Karpas-422 (cell line): ENCODE measurements around the gene TCFL5. TPM values are rescaled to one million over a fixed set of nuclear protein-coding genes. Genes with fewer than 3 reads are reported as not detected.
A peak's percentile ranks its signal among the peaks of the same experiment; 100 is the strongest.

Experiments
- DNase-seq: peaks from one replicate; pipeline ENCODE4 v3.0.0-alpha.2; 2015
- H2AFZ ChIP-seq: fragments of 200-600 bp; sonication (generic); 2 replicates; pipeline ENCODE4 v1.6.1; 2014; ENCODE audit warnings: antibody characterized with exemption, low read length, mixed read lengths
- H3K27ac ChIP-seq: fragments of 200-600 bp; sonication (generic); 2 replicates; pipeline ENCODE4 v1.5.1; 2014; ENCODE audit warnings: mild to moderate bottlenecking, low read length, moderate library complexity
- H3K27me3 ChIP-seq: fragments of 200-600 bp; sonication (generic); 2 replicates; pipeline ENCODE4 v1.6.1; 2014; ENCODE audit warnings: low read length, mixed read lengths
- H3K36me3 ChIP-seq: fragments of 200-600 bp; sonication (generic); 2 replicates; pipeline ENCODE4 v1.6.1; 2014; ENCODE audit warnings: low read length, mixed read lengths; ENCODE audit not compliant: insufficient read depth
- H3K4me1 ChIP-seq: fragments of 200-600 bp; sonication (generic); 2 replicates; pipeline ENCODE4 v1.6.1; 2014; ENCODE audit warnings: mild to moderate bottlenecking, low read length, mixed read lengths
- H3K4me2 ChIP-seq: fragments of 200-600 bp; sonication (generic); 2 replicates; pipeline ENCODE4 v1.6.1; 2014; ENCODE audit warnings: low read length, low read depth, mild to moderate bottlenecking; ENCODE audit not compliant: poor library complexity, severe bottlenecking
- H3K4me3 ChIP-seq: fragments of 200-600 bp; sonication (generic); 2 replicates; pipeline ENCODE4 v1.5.1; 2014; ENCODE audit warnings: mild to moderate bottlenecking, antibody characterized with exemption, low read length, mixed read lengths
- H3K79me2 ChIP-seq: fragments of 200-600 bp; sonication (generic); 2 replicates; pipeline ENCODE4 v1.6.1; 2014; ENCODE audit warnings: mild to moderate bottlenecking, low read length, mixed read lengths
- H3K9ac ChIP-seq: fragments of 200-600 bp; sonication (generic); 2 replicates; pipeline ENCODE4 v1.6.0; 2014; ENCODE audit warnings: low read length
- H3K9me2 ChIP-seq: fragments of 200-600 bp; sonication (generic), shearing (Covaris generic); replicated peaks from 2 replicates; pipeline ENCODE4 v1.6.0; 2014; ENCODE audit warnings: mild to moderate bottlenecking, low read length, moderate library complexity; ENCODE audit not compliant: insufficient read depth
- H3K9me3 ChIP-seq: fragments of 300-700, 200-600 bp; sonication (generic); 2 replicates; pipeline ENCODE4 v1.6.1; 2014; ENCODE audit warnings: low read length, mixed read lengths
- H4K20me1 ChIP-seq: fragments of 200-600 bp; sonication (generic); 2 replicates; pipeline ENCODE4 v1.6.1; 2014; ENCODE audit warnings: mild to moderate bottlenecking, antibody characterized with exemption, low read length, low read depth; ENCODE audit not compliant: insufficient read depth
- total RNA-seq: library from RNA; depleted of rRNA; stranded (reverse); fragments of >200 nt; shearing (Covaris generic); gene quantifications from 2 replicates; pipeline ENCODE4 v1.2.3, GENCODE V29; 2014; ENCODE audit warnings: low replicate concordance; rRNA removed

The TCFL5 gene
- total RNA-seq, result 11.3 and 11.5 TPM in 2 replicates

DNA sequence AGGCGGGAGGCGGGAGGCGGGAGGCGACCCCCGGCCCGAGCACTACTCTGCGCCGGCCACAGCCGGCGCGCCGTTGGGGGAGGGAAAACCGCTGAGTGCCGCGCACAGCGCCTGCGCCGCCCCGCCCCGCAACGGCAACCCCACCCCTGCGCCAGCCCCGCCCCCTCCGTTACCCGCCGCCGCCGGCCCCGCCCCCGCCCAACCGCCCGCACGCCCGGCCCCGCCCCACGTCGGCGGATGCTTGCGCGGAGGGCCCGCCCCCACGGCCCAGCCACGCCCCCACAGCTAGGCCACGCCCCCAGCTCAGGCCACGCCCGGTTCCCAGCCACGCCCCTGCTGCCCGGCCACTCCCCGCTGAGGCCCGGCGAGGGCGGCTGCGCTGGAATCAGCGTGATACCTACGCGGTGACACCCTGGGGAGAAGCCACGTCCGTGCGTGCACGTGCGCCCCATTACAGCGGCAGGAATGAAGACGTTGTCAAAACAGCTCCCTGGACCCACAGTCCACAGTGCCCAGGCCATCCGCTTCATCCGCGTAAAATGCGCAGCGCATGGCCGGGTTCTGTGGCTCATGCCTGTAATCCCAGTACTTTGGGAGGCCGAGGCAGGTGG is at the start of gene TCFL5:
TSS of gene TCFL5 (minus strand) at position 97 of the 611 bp plus-strand sequence. CDS start 152 bp downstream, outside the sequence.
- H3K9me2 ChIP-seq, result no peaks in the 10 kb centered on the region
- no peaks in the 10 kb centered on the region for H3K27me3 ChIP-seq
- H3K27ac ChIP-seq, result no peak within 1 kb of the TSS
- H3K4me1 ChIP-seq, result peaks cover 13% of the 10 kb centered on the region
- no peaks in the 10 kb centered on the region for H4K20me1 ChIP-seq
- peak within 1 kb of the TSS; percentile 38; the same call in 1 of the 2 replicates for H3K4me3 ChIP-seq
- H3K36me3 ChIP-seq, result peaks cover 5% of the 10 kb centered on the region; the same call in 1 of the 2 replicates
- H3K79me2 ChIP-seq, result peaks cover 24% of the 10 kb centered on the region
- peak within 1 kb of the TSS; percentile 40 for H3K4me2 ChIP-seq
- H3K9me3 ChIP-seq, result no peaks in the 10 kb centered on the region
- DNase-seq, result peak; percentile 95
- no peak within 1 kb of the TSS for H2AFZ ChIP-seq
- peak within 1 kb of the TSS; percentile 61 for H3K9ac ChIP-seq

DNA sequence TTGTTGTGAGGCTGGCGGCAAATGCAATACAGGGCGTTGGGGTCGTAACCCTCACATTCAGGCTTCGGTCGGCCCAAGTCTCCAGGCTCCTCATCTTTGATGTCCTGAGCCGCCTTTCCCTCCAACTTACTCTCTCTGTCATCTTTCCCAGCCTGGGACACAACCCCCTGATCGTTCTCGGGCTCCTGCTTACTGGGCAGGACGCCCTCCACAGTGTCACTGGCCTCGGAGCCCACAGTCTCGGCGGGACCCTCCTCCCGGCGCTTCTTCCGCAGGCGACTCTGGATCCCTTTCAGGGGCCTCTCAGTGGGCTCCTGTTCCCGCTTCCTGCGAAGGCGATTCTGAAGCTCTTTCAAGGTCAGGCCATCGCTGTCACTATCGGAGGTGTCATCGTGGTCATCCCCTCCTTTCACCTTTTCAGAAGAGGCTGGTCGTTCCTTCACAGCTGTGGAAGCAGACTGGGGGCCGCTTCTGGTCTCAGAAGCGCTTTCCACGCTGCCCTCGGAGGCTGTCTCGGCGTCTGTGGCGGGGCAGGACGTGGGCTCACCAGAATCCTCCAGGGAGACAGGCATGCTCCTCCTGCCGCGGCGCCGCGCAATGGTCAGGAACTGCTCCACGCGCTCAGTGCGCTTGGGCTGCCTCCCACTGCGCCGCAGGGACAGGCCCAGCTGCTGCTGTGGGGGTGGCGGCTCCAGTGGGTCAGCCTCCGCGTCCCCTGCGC is 49.3 kb upstream of the TCFL5 start:
- Histone ChIP-seq H3K79me2 (peaks cover 82% of the 10 kb centered on the region), H3K4me2 (no peak overlapping the region), H3K27ac (no peak overlapping the region), H3K4me3 (no peak overlapping the region), H3K27me3 (no peaks in the 10 kb centered on the region), H3K9me3 (no peaks in the 10 kb centered on the region), H3K4me1 (peaks cover 4% of the 10 kb centered on the region; the same call in 1 of the 2 replicates), H4K20me1 (peaks cover 72% of the 10 kb centered on the region), H3K9ac (no peak overlapping the region), H3K9me2 (no peaks in the 10 kb centered on the region), H2AFZ (no peak overlapping the region), H3K36me3 (peaks cover 38% of the 10 kb centered on the region)
- no peak for DNase-seq

DNA sequence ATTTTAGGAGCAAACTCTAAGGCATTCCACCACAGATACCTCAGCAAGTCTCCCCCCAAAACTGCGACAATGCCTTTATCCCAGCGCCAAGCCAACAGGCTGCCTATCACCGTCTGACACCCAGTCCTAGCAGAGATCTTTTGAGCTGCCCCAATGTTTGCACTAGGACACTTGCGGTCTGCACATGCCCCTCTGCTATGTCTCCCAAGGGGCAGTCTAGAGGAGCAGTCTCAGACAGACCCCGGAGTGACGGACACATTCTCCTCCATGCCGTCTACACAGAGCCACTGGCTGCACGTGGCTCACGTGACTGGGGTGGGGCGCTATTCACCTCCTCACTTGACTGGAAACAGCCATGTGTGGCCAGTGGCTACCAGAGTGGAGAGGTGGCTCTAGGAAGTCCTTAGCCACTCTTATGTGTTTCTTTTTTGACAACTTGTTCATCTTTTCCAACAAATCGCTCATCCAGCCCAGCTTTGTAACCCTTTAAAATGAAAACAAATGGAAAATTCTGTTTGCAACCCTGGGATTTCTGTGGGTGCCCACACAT is 48.7 kb upstream of the TCFL5 start:
- DNase-seq, result no peak
- Histone ChIP-seq H3K9ac (no peak overlapping the region), H3K4me3 (no peak overlapping the region), H3K27me3 (no peaks in the 10 kb centered on the region), H3K27ac (no peak overlapping the region), H3K9me3 (no peaks in the 10 kb centered on the region), H2AFZ (no peak overlapping the region), H3K9me2 (no peaks in the 10 kb centered on the region), H4K20me1 (peaks cover 65% of the 10 kb centered on the region), H3K4me1 (peaks cover 4% of the 10 kb centered on the region; the same call in 1 of the 2 replicates), H3K79me2 (peaks cover 75% of the 10 kb centered on the region), H3K4me2 (no peak overlapping the region), H3K36me3 (peaks cover 44% of the 10 kb centered on the region)

DNA sequence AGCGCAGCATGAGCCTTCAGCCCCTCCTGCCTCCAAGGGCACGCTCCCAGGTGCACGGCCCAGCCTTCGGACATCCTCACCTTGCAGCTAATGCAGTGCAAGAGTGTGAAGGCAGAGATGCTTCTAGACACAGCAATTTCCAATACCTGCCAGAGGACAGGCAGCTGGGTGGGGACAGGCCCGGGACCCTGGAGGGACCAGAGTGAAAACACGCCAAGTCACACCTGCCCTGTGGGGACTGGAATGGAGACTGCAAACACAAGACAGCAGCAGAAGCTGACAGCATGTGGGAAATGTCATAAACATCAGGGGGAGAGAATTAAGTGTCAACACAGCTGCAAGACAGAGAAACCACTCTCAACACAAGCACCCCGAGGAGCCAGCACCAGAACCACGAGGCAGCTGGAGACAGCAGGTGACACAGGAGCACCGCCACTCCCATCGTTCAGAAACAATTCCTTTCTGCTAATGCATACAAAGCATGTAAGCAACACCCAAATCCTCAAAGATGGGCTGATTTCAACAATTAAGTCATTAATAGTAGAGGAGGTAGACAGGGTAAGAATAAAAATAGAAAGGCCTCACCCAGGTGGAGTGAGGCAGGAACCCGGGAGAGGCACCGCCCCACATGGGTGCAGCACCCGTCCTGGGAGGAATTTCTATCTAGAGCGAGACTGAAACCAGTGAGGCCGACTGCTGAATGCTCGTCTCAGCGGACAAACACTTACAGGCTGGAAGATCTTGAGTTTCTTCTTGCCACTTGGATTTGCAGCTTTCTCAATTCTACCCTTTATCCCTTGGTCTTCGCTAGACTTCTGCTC is 47.6 kb upstream of the TCFL5 start:
- no peak overlapping the region for H2AFZ ChIP-seq
- no peak for DNase-seq
- H3K27ac ChIP-seq, result no peak overlapping the region
- H3K9me2 ChIP-seq, result no peaks in the 10 kb centered on the region
- H3K9me3 ChIP-seq, result no peaks in the 10 kb centered on the region
- H3K4me2 ChIP-seq, result no peak overlapping the region
- no peak overlapping the region for H3K4me3 ChIP-seq
- H3K27me3 ChIP-seq, result no peaks in the 10 kb centered on the region
- H3K79me2 ChIP-seq, result peaks cover 64% of the 10 kb centered on the region
- H3K36me3 ChIP-seq, result peaks cover 51% of the 10 kb centered on the region
- peaks cover 2% of the 10 kb centered on the region; the same call in 1 of the 2 replicates for H3K4me1 ChIP-seq
- H4K20me1 ChIP-seq, result peaks cover 56% of the 10 kb centered on the region
- H3K9ac ChIP-seq, result no peak overlapping the region

DNA sequence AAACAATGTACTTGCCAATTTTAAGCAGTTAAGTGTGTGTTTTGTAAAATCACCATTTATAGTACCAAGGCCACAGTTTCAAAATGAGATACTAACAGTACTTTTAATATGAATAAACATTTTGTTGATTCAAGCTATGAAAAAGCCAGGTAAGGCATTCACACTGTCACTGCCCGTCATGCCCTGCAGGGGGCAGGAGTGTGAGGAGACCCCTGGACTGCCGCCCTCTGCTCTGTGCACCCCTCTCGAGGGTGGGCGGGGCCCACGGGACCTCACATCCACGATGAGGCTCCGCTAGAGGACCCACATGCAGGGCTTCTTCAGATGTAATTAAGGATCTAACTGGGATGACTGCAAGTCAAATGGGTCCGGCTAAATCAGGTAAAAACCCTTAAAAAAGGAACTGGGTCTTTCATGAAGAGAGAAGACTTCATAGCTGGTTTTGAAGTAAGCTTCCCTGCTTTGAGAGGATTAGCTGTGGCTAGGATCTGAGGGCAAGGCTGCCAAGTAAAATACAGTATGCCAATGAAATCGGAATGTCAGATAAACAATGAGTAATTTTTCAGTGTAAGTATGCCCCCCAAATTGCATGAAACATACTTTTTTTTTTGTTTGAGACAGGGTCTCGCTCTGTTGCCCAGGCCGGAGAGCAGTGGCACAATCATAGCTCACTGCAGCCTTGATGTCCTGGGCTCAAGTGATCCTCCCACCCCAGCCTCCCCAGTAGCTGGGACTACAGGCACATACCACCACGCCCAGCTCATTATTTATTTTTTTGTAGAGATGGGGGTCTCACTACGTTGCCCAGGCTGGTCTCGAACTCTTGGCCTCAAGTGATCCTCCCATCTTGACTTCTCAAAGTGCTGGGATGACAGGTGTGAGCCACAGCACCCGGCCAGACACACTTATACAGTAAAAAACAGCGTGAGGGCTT is 46.0 kb upstream of the TCFL5 start:
- Histone ChIP-seq H3K4me3 (no peak overlapping the region), H3K36me3 (peaks cover 58% of the 10 kb centered on the region), H3K79me2 (peaks cover 49% of the 10 kb centered on the region), H4K20me1 (peaks cover 44% of the 10 kb centered on the region), H3K4me2 (no peak overlapping the region), H3K27me3 (no peaks in the 10 kb centered on the region), H3K27ac (no peak overlapping the region), H3K9ac (no peak overlapping the region), H2AFZ (no peak overlapping the region), H3K9me2 (no peaks in the 10 kb centered on the region), H3K9me3 (no peaks in the 10 kb centered on the region), H3K4me1 (no peaks in the 10 kb centered on the region)
- peak; percentile 65 for DNase-seq

DNA sequence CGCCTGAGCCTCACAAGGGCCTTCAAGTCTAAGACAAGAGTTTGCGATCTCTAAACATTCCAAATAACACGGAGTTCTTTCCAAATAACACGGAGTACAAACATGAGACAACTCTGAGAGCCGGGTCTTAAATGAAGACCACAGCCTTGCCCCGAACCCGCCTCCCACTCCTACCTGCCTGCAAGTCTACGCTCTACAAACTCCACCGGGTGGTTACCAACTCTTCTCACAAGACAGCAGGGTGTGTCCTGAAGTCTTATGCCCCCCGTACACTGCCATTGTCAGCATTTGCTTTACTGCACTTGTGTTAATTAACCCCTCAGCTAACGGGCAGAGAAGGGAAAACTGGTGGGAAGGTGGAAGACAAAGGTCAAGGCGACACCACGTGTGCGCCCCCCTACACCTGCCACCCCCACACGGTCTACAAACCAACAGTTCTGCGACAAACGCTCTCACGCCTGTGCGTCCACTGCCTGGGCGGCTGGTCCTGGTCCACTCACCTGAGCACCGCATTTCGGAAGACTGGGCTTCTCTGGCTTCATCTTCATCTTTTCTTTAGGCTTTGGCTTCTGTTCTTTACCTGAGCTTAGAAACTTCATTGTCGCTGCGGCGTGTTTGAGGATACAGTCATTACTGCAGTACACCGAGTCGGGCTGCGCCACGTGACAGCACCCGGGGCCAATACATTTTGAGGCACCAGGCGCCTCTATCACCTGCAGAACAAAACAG is 45.2 kb upstream of the TCFL5 start:
- Histone ChIP-seq H4K20me1 (peaks cover 41% of the 10 kb centered on the region), H3K9ac (no peak overlapping the region), H3K4me3 (no peak overlapping the region), H3K9me3 (no peaks in the 10 kb centered on the region), H2AFZ (no peak overlapping the region), H3K4me2 (no peak overlapping the region), H3K79me2 (peaks cover 41% of the 10 kb centered on the region), H3K27me3 (no peaks in the 10 kb centered on the region), H3K4me1 (peaks cover 2% of the 10 kb centered on the region; the same call in 1 of the 2 replicates), H3K36me3 (peaks cover 61% of the 10 kb centered on the region), H3K27ac (no peak overlapping the region), H3K9me2 (no peaks in the 10 kb centered on the region)
- DNase-seq, result no peak

DNA sequence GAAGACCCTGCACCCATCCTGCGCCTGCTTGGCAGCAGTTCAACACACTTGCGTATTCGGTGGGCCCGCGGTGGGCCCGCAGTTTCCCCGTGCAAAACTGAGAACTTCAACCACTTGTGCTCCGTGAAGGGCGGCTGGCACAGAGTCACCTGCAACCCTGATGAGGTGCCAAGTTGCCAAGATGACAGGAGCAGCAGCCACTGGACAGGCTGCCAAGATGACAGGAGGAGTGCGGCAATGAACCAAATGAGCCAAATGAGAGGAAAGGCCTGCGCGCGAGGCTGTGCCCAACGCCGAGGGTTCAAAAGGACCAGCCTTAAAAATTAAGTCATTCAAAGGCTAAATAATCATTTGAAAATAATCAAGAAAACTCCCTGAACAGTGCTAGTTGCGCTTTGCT is 44.6 kb upstream of the TCFL5 start:
- H3K4me1 ChIP-seq, result peaks cover 8% of the 10 kb centered on the region
- no peak overlapping the region for H2AFZ ChIP-seq
- no peak overlapping the region for H3K27ac ChIP-seq
- H3K79me2 ChIP-seq, result peaks cover 34% of the 10 kb centered on the region
- H3K9me2 ChIP-seq, result no peaks in the 10 kb centered on the region
- peaks cover 35% of the 10 kb centered on the region for H4K20me1 ChIP-seq
- no peaks in the 10 kb centered on the region for H3K9me3 ChIP-seq
- no peak overlapping the region for H3K4me3 ChIP-seq
- no peak overlapping the region for H3K4me2 ChIP-seq
- peaks cover 59% of the 10 kb centered on the region for H3K36me3 ChIP-seq
- no peak overlapping the region for H3K9ac ChIP-seq
- no peaks in the 10 kb centered on the region for H3K27me3 ChIP-seq
- DNase-seq, result no peak
